HFF-Myc (cell line): ENCODE results near the gene TPD52L2.
"Not testable (repeated sequence)": the region's sequence is repeated elsewhere in the genome, so short reads cannot be mapped to it uniquely, and the experiment has no call there.

Source experiments
- DNase-seq: peaks from one replicate; pipeline ENCODE4 v3.0.0-alpha.2; 2011; ENCODE audit warnings: low read depth; ENCODE audit errors: extremely low read depth
- H3K4me3 ChIP-seq: replicated peaks from 2 replicates; pipeline ENCODE4 v1.5.1; 2011; ENCODE audit warnings: low read depth, mild to moderate bottlenecking, control low read depth, low read length
- CTCF ChIP-seq: IDR thresholded peaks from 2 replicates; pipeline ENCODE4 v1.5.1; 2012; ENCODE audit warnings: mild to moderate bottlenecking, low read depth, low read length, control low read depth; ENCODE audit errors: missing control alignments

Gene TPD52L2

DNA sequence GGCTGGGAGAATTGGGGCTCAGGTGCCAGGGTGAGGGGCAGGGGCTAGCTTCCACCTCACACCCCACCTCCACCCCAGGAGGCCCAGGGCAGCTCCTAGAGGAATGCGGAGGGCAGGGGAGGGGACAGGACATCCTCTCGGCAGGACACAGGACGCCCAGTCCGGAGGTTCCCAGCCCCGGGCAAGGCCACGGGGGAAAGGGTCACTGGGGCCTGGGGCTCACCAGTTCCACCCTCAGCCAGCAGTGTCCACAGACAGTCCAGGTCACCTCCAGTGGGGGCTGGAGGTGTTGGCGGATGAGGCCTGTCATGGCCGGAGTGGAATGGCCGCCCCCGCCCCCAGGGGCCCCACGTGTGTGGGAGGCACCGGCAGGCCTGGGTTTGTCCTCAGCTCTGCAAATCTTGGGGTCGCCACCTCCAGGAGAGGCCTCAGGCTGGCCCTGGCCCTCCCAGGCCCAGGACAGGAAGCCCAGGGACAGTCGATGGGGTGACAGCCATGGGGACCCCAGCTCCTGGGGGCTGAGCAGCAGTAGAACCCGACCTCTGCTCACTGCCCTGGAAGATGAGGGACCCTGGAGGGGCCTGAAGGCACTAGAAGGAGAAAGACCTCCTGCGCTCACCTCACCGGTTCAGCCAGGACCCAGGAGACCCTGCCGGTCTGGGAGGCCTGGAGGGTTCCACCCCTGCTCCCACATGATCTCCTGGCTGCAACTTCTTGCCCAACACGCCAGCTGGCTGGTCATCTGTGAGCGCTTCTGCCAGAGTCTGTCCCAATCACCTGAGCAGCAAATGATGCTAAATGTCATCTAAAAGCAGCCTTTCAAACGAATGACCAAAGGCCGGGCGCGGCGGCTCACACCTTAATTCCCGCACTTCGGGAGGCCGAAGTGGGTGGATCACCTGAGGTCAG, 16.8 kb upstream of the TPD52L2 start:
- no peak for TF ChIP-seq CTCF
- no peak for DNase-seq
- H3K4me3 ChIP-seq = no peak overlapping the region

DNA sequence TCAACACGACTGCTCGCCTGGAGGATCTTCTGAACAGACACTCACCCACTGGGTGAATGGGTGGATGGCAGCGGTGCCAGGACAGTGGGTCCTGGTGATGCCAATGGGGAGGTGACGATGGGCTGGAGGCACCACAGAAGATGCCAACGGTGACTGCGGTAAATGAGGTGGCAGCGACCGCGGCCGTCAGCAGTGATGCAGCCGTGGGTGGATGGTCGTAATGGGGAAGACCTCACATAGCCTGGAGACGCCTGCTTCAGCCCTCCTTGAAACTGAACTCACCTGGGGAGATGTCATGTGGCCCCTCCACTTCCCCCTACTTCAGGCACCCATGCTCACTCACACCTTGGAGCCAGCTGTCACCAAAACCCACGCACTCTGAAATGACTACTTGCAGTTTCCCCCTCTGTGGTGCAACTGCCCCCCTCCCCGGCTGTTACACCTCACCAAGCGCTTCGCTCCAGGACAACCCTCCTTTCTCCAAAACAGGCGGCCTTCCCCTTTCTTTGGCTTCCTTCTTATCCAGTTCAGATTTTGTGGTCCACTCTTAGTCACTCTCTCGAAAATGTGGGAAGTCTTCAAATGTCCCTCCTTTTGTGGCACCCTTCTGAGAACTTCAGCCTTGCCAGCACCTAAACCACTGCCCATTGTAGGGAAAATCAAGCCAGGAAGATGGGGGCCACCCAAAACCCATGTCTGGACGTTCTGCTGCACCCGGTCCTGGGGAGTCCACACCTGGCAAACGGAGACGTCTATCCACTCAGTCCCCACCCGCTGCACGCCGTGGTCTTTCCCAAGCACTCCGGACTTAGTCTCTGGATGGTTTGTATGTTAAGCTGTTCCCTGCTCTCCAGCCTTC, 14.2 kb upstream of the TPD52L2 start:
- H3K4me3 ChIP-seq = no peak overlapping the region
- no peak for DNase-seq
- no peak for TF ChIP-seq CTCF

DNA sequence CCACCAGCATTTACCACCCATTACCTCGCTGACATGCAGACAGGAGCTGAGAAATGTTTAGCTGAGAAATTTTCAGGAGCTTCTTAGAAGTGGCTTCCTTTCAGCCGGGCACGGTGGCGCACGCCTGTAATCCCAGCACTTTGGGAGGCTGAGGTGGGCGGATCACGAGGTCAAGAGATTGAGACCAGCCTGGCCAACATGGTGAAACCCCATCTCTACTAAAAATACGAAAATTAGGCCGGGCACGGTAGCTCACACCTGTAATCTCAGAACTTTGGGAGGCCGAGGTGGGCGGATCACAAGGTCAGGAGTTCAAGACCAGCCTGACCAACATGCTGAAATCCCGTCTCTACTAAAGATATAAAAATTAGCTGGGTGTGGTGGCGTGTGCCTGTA, 13.5 kb upstream of the TPD52L2 start:
- not testable (repeated sequence) for DNase-seq, H3K4me3 ChIP-seq

DNA sequence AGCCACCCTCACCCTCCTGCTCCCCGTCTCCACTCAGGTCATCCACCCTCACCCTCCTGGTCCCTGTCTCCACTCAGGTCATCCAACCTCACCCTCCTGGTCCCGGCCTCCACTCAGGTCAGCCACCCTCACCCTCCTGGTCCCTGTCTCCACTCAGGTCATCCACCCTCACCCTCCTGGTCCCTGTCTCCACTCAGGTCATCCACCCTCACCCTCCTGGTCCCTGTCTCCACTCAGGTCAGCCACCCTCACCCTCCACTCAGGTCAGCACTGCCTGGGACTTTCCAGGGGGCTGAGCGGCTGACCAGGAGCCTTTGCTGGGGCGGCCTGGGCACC, 11.4 kb upstream of the TPD52L2 start:
- not testable (repeated sequence) for DNase-seq

DNA sequence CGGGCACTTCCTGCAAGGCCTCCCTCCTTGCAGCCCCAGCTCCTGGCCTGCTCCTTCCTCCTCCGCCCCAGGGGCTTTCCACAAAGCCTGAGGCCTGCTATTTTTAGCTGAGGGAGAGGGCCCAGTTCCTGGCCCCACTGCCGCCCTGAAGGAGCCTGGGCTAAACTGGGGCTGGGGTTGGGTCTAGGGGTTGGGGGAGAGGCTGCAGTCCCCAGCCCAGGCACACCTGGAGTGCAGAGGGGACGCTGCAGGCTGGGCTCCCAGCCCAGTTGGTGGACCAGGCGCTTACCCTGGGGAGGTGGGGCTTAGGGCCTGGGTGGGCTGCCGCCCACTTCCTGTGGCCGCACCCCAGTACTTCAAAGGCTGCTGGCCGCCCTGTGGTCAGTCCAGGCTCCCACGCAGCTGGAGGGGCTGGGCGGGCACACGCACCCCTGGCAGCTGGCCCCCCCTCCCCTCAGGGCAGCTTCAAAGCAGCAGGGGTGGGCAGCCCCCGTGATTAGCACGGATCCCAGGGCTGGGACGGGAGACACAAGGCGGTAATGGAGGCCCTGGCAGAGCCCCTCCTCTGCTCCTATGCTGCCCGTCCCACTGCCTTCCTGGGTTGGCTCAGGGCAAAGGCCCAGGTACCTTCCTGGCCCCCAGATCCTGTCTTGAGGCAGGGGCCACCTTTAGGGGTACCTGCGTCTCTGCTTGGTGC, 10.9 kb upstream of the TPD52L2 start:
- H3K4me3 ChIP-seq = no peak overlapping the region
- DNase-seq = no peak
- TF ChIP-seq CTCF = no peak

More for the DNA sequence above, 11.4 kb upstream of the TPD52L2 start:
- not testable (repeated sequence) for H3K4me3 ChIP-seq

GRCh38 chr20:63854766-63855362, 10.2 kb upstream of the TPD52L2 start:
- H3K4me3 ChIP-seq = no peak overlapping the region
- no peak for TF ChIP-seq CTCF
- DNase-seq = no peak

GRCh38 chr20:63855363-63856097, 9.5 kb upstream of the TPD52L2 start:
- no peak for TF ChIP-seq CTCF
- no peak for DNase-seq
- H3K4me3 ChIP-seq = no peak overlapping the region
